ENCODE data around the gene HSPE1. TPM values are rescaled to one million over a fixed set of nuclear protein-coding genes. Genes with fewer than 3 reads are reported as not detected.
"Not testable (repeated sequence)": the region's sequence is repeated elsewhere in the genome, so short reads cannot be mapped to it uniquely, and the experiment has no call there.

HSPE1 gene
- total RNA-seq, 1 donor from 2014 or later, result 120 TPM

DNA sequence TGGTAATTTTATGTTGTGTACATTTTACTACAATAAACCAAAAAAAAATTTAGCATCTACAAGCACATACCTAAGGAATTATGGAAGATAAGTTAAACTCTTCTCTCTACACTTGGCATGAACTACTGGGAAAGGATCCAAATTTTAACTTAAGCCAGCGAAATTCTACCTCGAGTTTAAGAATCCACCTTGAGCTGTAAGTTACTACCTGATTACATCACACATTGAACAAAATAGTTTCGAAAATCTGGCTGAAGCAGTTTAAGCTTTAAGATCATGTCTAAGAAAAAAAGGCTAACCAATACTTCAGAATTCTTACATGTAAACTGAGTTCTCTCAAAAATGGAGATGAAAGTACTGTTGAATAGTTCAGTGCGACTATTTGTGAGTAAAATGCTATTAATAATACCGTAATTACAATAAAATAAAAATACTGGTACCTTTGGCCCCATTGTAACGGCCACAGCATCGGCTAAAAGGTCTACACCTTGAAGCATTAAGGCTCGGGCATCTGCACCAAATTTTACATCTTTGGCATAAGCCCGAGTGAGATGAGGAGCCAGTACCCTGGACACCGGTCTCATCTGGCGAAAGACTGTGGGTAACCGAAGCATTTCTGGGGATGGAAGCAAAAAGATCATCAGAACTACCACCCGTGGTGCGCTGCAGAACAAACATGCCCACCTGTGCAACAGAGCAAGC, 1.8 kb upstream of the HSPE1 start:
- DNase-seq (ENCODE audit: extremely low read depth, low read depth, low spot score), result no peak

DNA sequence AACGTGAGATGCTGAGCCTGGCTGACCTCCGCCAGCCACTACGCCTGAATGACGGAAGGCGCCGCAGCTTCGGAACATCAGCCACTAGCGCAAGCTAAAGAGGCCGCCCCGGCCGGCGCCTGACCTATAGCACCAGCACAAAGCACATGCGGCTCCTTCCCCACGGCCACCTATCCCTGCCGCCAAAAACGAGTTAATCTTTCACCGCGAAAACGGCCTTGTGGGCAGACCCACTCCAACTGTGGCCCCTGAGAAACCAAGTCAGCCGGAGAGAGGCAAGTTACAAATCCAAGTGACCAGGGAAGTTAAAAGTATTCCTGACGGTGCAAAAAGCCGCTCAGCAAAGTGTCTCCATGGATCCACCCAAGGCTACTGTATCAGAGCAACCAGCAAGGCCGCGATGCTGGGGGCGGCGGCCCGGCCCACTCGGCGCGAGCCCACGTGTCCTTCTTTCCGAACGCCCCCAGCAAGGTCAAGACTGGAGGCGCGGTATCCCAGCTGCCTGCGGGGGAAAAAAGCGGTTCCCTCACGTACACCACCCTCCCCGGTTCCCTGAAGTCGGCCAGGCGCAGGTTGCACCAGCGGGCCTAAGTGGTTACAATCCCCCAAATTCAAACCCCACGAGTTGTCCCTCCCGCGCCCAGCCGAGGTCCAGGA, 1.1 kb upstream of the HSPE1 start:
- no peak for DNase-seq (ENCODE audit: extremely low read depth, low read depth, low spot score)

DNA sequence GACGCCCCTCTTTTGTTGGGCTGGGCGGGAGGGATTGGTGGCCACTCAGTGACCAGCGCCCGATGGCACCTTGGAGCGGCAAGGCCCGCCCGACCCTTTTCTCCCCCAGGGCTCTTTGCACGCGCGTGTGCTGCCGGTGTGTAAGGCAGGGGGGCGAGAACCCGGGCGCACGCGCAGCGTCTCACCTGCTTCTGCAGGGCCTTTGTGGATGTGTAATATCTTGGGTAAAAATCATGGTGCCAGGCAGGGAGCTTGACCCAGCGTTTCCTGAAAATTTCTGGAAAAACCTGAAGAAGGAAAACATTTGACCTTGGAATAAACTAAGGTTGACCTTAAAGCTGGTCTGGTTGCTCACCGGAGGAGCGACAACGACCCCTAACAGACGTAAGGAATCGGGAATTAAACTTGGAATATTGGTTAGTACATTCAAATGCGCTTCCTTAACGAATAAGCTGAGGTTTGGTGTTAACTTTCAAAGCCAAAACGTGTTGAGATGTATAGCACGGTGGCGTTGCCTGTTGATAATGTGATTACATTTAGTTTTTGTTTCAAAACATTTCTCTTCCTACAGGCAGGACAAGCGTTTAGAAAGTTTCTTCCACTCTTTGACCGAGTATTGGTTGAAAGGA, 438 bp downstream of the HSPE1 start:
- DNase-seq (ENCODE audit: extremely low read depth, low read depth, low spot score), result no peak

DNA sequence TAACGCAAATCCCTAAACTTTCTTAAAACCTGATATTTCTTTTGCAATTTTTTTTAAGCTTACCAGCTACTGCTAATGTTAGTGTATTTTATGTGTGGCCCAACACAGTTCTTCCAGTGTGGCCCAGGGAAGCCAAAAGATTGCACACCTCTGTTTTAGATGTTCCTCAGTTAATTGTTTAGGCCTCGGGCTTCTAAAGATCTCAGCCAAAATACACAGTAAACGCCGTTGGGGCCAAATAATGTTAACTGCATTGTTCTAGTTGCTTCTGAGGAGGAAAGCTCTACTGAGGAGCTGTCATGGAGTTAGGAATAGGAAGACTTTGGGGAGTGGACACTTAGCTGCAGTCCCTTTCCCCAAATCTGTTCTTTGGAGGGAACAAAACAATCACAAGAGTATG, 2.0 kb downstream of the HSPE1 start:
- no peak for DNase-seq (ENCODE audit: extremely low read depth, low read depth, low spot score)

DNA sequence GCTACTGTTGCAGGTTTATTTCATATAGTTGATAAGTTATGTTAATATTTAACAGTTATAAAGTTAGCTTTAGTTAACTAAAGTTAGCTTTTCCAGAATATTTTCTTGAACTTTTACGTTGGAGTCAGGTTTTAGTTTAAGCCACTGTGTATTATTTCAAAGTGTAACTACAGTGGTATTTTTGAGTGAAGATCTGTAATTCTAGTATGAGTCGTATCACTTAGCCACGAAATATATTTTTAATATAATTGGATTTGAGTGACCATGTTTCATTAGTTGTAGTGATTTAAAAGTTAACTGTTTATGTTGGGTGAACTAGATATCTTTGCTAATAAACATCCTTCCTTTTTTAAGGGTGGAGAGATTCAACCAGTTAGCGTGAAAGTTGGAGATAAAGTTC, 2.5 kb downstream of the HSPE1 start:
- no peak for DNase-seq (ENCODE audit: extremely low read depth, low read depth, low spot score)

DNA sequence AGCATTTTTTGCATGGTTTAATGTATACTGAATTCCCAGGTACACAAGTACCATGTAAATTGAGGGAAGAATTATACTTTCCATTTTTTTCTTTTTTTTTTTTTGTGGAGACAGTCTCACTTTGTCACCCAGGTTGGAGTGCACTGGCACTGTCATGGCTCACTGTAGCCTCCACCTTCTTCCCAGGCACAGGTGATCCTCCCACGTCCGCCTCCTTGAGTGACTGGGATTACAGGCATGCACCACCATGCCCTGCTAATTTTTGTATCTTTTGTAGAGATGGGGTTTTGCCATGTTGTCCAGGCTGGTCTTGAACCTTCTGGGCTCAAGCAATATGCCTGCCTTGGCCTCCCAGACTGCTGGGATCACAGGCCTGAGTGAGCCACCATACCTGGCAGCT, 3.8 kb downstream of the HSPE1 start:
- DNase-seq (ENCODE audit: extremely low read depth, low read depth, low spot score), result no peak

DNA sequence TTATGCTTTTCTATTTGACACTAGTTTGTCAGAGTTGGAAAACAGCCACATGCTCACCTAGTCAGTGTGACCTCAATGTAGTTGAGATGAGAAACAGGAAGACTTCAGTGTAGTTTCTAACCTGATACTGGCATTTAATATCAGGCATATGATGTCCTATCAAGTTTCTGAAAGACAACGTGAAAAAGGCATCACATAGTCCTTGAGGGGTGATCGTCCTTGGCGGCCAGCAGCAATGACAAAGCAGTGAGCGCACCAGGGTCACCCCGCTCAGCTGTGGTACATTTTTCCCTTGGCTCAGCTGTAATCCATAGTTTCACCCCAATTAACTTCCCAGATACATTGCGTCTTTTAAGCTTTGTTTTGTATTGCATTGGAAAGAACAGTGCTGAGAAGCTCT, 4.3 kb downstream of the HSPE1 start:
- DNase-seq (ENCODE audit: extremely low read depth, low read depth, low spot score), result no peak

DNA sequence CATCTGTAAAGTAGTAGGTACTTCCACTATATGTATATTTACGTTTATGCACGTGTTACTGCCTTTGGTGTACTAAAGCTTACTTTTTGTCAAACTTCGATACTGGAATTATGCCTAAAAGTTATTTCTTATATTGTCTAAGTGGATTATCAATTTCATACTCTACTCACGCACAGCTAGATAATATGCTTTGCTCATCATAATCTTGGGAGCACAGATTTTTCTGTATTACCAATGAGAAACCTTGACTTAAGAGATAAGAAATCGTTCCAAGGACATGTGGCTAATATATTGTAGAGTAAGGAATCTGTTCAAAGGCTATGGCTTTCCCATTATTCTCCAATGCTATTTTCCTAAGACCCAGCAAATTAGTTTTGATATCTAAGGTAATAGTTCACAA, 6.5 kb downstream of the HSPE1 start:
- no peak for DNase-seq (ENCODE audit: extremely low read depth, low read depth, low spot score)

DNA sequence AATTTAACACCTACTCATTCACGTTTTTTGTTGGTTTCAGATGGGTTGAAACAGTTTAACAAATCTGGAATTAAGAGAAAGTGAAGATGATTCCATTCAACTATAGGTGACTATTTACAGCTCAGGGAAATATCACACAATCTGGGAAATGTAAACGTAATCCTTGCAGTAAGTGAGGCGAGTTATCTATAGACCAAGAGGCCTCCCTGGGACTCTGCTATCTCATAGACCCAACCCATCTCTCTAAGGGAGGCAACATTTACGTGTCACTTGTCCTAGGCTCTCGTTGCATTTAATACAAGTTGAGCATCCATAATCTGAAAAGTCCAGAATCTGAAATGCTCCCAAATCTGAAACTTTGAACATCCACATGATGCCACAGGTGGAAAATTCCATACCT, 13.7 kb downstream of the HSPE1 start:
- DNase-seq (ENCODE audit: extremely low read depth, low read depth, low spot score), result no peak

DNA sequence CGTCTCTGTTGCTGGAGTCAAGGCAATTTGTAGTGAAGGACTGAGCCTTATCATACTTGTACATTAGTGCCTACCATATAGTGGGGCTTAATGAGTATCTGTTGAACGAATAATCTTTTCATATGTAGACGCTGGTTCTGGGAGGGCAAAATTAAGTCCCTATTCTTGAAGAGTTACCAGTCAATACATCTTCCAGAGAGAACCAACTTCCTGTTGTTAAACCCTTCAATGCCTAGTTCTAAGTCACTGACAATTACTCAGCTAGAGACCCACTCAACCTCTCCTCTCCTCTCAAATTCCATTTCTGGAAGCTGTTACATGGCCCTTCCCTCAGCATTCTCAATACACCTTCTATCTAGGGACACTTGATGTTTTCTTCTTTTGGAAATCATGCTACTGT, 14.6 kb downstream of the HSPE1 start:
- DNase-seq (ENCODE audit: extremely low read depth, low read depth, low spot score), result no peak

DNA sequence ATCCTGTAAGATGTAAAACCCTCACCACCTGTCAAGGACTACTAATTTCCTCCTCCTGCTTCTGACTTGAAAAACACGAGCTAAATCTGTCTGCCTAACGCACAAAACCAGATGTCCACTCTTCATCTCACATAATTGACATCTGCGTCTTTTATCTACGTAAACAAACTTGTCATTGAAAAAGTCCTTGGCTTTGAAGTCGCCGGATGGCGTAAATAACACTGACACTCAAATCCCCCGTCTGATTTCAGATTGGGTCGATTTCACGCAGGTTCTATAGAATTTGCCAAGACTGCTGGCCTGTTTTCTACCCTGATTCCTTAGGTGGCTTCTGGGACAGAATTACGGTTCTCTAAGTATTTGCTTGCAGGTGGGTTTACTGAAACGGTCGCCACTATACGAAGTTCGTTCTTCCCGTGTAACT, 15.1 kb downstream of the HSPE1 start:
- DNase-seq (ENCODE audit: extremely low read depth, low read depth, low spot score), result no peak

DNA sequence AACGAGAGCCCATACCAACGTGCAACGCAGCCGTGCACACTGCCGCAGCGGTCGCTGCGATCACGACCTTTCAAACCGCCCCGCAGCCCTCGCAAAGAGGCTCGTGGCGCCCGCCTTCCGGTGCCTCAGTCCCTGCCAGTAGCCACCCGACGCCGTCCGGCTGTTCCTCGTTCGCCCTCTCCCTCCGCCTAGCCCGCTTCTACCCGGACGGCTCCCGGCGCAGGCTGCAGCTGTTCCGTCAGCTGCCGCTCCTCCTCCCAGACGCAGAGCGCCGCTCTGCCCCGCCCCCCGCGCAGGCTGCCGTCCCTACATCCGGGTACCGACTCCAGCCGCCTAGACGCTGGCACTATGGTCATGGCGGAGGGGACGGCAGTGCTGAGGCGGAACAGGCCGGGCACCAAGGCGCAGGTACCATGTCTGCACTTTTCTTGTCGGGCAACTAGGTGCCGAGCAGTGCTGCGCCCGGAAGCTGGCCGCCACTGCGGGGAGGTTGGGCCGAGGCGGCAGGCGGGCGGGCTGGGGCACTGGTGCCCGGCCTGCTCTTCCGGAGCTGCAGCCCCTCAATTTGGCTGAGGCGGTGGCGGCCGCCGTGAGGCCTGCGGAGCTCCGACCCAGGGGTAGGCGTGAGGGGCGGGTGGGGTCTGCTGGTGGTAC, 15.7 kb downstream of the HSPE1 start, which contains the start of gene MOB4:
MOB4 (plus strand) TSS at position 328 of the 654 bp plus-strand sequence; CDS start at position 349, 21 bp downstream.
- DNase-seq (ENCODE audit: extremely low read depth, low read depth, low spot score), result no peak

DNA sequence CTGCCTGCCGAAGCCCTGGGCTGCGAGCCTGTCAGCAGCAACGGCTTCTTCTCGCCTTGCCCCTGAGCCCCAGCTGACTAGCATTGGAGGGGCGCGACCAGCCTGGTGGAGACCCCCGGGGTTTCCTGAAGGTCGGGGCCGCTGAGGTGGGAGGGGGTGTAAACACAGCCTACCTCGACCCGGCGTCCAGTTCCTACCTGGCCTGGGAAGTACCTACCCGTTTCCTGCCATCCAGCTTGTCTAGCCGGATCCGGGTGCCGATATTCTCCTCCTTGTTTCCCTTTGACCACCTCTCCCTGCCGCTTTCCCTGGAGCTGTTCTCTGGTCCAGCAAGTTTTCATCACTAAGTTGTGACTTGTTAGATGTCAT, 16.2 kb downstream of the HSPE1 start:
- no peak for DNase-seq (ENCODE audit: extremely low read depth, low read depth, low spot score)

DNA sequence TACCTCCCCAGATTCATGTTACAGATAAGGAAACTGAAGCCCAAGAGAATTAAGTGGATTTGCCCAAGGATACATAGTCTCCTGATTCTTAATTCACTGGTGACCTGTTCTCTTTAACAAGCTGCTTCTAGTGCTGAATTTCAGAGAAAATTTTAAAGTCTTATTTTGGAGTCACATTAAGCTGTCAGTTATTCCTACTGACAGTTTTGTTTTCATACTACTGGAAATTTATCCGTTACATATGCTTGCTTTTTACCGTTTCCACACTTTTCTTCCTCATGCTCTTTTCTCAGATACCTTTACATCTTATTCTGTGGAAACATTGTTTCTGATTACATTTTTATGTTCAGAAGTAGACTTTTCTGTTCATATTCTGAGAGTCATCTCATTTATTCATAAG, 17.0 kb downstream of the HSPE1 start:
- no peak for DNase-seq (ENCODE audit: extremely low read depth, low read depth, low spot score)

DNA sequence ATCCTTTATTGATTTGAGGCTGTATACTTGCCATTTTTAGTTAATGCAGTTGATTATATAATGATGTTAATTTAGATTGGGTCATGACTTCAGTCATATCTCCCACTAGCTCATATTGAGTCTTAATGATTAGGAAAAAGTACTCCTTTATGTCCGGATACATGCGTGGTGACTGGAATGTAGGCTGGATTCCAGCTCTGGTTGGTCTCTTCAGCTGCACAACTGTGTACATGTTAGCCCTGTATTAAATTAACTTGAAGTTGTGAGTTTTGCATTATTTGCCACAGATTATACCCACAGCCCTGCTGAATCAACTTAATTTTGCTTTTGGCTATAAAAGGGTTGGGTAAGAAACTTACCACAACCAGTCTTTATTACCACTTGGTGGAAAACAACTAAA, 38.2 kb downstream of the HSPE1 start:
- no peak for DNase-seq (ENCODE audit: extremely low read depth, low read depth, low spot score)

DNA sequence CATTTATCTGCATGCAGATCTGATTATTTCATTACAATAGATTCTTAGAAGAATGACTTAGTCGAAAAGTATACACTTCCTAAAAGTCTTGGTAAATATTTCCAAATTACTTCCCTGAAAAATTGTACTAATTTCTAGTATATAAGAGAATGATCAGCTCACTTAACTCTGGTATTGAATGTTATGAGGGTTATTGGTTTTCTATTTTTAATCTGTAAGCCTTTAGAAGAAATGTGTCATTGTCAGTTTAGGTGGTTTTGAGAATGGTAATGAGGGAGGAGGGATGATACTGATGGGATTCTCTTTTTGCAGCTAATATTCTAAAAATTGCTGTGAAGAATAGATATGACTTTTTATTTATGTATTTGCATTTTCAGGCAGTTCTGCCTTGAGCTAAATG, 39.6 kb downstream of the HSPE1 start:
- DNase-seq (ENCODE audit: extremely low read depth, low read depth, low spot score), result no peak

DNA sequence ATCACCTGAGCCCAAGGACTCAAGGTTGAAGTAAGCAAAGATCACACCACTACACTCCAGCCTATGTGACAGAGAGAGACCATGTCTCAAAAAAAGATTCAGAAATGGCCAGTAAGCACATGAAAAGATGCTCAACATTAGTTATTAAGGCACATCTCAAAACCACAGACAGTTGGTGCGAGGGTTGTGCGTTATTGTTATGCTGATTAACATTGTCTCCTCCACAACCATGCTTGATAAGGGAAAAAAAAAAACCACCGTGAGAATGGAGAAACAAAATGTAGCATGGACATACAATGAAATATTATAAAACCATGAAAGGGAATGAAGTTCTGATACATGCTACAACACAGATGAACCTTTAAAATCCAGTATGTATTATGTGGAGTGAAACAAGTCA, 43.0 kb downstream of the HSPE1 start:
- no peak for DNase-seq (ENCODE audit: extremely low read depth, low read depth, low spot score)

DNA sequence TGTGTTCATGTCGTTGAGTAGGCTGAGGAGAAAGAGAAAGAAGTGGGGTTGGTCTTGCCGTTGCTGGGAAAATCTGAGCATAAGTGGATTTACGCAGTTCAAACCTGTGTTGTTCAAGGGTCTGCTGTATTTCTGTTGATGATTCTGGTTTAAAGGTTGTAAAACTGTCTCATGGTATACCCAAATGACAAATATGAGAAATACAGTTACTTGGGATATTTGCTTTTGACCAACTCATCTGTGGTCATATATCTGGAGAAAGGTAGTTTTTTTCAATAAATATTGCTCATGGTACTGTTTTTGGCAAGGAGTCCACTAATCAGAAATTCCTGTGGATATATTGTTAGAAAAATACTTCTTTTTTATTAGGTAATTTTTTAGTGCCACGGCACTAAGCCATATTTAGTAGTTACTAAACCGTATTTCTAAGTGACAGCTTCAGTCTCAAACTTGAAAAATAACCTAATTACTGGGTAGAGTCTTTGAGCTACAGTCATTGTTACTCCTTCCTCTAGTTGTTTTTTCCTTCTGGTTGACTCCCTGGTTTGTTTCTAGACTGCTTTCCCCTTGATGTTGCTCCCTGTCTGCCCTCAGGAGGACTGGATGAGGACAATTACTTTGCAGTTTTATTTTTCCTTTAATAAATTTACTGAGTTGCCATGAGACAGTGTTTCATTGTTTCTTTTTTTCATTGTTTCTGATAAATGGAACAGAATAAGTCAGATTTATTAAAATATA, 47.2 kb downstream of the HSPE1 start:
- DNase-seq (ENCODE audit: extremely low read depth, low read depth, low spot score), result no peak

DNA sequence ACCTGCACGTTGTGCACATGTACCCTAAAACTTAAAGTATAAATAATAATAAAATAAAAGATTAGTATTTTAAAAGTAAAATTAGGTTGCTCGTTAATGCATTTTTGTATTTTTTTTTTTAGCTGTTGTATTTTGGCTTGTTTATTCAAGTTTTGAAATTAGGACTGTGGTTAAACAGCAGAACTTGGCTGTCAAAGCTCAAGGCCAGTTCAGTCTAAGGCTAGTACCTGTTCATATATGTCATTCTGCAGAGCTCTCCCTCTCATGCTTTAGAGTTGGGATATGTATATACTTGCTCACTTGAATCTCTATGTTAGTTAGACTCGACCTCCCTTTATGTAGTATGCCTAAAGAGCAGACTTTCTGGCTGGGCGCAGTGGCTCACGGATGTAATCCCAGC, 48.4 kb downstream of the HSPE1 start:
- DNase-seq (ENCODE audit: extremely low read depth, low read depth, low spot score), result no peak

DNA sequence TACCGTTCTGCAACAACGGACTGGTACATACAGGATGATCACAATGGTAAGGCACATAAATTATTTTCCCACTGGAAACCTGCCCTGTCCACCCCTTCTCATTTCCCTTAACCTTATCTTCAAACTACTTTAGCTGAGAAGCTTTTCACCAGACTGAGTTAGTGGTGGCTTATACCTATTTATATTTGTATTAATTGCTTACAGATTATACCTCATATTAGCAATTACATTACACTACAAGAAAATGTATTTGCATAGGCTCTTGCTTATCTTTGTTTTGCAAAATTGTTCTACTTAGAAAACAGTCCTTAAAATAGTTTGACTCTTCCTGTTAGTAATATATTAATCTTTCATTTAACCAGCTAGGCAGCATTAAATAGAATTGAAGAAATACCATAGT, 51.1 kb downstream of the HSPE1 start:
- DNase-seq (ENCODE audit: extremely low read depth, low read depth, low spot score), result not testable (repeated sequence)

All from glomerular endothelial cell (primary cell).